UCSD-AML1 (cell line): Measurements from ENCODE around the gene LSM4.
A peak's percentile ranks its signal among the peaks of the same experiment; 100 is the strongest.

Experiments used
- DNase-seq: peaks from one replicate; lab custom pipeline; 2025; ENCODE audit not compliant: unreplicated experiment; lab: John Stamatoyannopoulos, UW

LSM4 gene

GRCh38 chr19:18311502-18312091 lies 11.3 kb downstream of the LSM4 start:
- DNase-seq = no peak

DNA sequence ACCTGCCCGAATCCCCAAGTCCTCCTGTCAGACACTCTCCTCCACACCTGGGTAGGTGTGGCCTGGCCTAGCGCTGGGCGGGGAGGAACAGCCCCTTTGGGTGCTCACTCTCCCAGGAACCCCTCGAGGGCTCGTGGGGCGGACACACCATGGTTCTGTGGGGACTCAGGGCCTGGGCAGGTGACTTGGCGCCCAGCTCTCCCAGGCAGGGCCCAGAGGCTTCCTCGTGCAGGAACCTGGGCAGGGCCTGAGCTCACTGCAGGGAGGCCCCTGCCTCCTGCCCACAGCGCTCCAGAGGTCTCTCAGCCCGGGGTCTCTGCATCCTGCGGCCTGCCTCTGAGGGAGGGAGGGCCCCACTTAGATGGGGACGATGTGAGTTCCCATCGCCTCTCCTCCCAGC lies 11.9 kb downstream of the LSM4 start:
- DNase-seq = no peak

DNA sequence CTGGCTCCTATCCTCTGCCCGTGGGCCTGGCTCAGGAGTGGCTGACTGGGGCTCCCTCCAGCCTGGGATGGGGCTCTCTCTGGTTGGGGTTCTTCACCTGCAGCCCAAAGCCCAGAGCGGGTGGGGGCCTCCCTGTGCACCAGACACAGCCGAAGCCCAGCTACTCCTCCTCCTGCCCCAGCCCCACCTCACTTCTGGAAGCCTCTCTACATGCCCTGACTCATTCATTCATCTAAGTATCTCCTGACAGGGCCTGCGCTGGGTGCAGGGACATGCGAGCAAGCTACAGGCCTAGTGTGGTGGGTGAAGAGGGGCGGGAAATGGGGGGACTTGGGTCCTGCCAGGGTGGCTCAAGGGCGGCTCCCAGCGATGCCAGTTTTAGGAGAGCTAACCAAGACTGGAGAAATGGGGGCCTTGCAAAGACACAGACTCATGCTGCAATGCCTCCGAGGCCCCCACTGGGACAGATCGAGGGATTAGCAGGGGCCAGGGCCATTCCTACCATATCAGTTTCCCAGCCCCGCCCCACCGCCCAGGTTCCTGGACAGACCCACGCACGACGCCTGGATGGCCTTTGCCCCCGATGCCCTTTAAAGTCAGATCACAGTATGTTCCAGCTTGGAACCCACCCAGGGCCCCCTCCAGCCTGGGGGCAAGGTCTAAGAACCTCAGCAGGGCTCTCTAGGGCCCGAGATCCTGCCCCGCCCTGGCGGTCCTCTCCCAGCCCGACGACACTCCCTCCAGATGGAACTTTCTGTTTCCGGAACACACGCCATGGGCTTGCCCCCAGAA lies 12.6 kb downstream of the LSM4 start:
- DNase-seq = no peak

- no peak for DNase-seq
Observed at GRCh38 chr19:18309525-18310064, 13.3 kb downstream of the LSM4 start.

DNA sequence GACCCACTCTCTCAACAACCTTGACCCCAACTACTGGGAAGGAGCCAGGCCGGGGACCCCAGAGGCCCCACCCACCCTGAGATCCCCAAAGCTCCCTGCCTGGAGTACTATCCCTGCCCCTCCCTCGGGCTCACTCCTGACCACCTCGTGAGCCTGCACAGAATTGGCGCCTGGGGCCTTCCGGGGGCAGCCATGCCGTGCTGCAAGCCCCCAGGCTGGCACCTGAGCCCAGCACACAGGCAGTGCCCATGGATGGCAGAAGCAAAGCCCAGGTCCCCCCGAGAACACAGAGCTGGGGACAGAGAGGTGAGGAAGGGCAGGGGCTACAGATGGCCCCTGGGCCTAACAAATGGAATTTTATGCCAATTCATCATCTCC lies 13.9 kb downstream of the LSM4 start:
- DNase-seq = no peak

GRCh38 chr19:18308051-18308947 lies 14.6 kb downstream of the LSM4 start:
- no peak for DNase-seq

DNA sequence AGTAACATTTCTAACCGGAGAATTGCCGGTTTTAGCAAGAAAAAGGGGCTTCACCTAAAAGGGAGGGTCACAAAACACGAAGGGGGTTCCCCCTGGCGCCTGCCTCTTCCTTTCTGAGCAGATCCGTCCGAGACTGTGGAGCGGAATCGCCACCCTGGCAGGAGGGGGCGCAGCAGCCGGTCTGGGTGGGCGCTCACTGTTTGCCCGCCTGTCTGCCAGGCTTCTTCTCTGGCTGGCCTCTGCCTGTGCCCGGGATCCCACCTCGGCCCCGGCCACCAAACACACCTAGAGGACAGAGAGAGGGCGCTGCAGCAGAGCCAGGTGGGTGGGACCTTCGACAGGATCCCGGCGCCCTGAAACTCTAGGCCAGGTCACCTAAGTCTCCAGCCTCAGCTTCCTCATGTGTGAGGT lies 15.6 kb downstream of the LSM4 start:
- no peak for DNase-seq

DNA sequence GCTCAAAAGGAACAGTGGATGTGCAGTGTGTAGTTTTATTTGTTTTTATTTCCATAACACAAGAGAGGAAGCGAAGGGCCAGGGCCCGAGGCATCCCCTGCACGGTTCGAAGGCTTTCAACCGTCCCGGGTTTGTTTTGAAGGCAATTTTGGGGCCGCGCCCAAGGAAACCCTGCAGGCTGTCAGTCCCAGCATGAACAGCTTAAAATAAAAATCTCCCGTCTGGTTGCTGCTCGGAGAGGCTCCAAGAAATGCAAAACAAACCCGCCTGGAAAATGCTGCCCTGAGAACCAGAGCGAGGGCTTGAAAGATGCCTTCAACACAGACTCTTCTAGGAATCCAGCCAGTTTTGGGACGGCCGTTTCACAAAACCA lies 16.0 kb downstream of the LSM4 start:
- DNase-seq = no peak

- no peak for DNase-seq
Observed at GRCh38 chr19:18306209-18306887, 16.5 kb downstream of the LSM4 start.

DNA sequence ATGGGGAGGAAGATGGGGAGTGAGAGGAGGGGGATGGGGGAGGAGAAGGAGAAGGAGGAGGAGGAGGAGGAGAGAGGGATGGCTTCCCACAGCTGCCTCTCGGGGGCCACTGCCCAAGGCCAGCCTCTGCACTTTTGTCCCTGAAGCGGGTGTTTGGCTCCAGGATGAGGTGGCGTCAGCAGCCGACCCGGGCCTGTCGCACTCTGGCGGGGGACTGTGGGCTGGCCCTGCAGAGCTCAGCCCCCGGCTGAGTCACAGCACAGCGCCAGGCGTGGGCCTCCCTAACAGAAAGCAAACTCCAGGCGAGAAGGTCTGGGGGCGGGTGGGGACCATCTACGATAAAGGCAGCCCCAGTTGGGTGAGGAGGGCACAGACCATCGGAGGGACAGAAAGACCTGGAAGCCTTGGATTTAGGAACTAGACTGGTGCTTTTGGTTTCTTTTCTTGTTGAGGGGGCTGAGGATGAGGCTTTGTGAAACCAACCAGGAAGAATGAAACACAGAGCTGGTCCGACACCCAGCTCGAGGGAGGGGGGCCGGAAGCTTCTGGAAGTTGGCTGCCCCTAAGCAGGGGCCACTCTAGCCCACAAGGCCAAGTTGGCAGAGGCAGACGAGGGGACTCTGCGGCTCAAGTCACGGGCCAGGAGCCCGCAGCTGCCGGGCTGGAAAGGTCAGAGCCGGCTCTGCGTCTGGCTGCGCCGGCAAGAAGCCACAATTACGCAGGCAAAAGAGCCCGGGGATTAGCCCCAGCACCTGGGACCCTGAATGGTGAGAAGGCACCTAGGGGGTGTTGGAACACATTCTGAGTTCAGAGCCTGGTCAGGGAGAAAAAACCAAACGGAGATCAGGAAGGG lies 18.2 kb downstream of the LSM4 start:
- peak; percentile 89 for DNase-seq

- no peak for DNase-seq
Observed at GRCh38 chr19:18304208-18304457, 18.7 kb downstream of the LSM4 start.

DNA sequence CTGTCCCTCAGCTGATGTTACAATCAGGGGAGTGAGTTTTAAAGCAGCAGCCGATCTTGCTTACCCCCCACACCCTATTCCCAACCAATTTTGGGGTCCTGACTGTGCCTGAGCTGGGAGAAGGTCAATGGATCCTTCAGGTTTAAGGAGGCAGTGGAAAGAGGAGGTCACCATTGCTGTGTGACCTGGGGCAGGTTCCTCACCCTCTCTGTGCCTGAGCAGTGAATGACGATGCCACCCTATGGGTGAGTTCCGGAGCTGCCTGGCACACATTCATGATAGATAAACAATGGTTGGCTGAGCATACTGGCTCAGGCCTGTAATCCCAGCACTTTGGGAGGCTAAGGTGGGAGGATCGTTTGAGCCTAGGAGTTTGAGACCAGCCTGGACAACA lies 21.2 kb downstream of the LSM4 start:
- no peak for DNase-seq

- DNase-seq = no peak
Observed at GRCh38 chr19:18300930-18301717, 21.8 kb downstream of the LSM4 start.

GRCh38 chr19:18299654-18300053 lies 23.2 kb downstream of the LSM4 start:
- DNase-seq = no peak

GRCh38 chr19:18298601-18299000 lies 24.3 kb downstream of the LSM4 start:
- no peak for DNase-seq

GRCh38 chr19:18297308-18297707 lies 25.6 kb downstream of the LSM4 start:
- DNase-seq = no peak

- DNase-seq = no peak
Observed at GRCh38 chr19:18295034-18295451, 27.8 kb downstream of the LSM4 start.

- no peak for DNase-seq
Observed at GRCh38 chr19:18294467-18294864, 28.4 kb downstream of the LSM4 start.

DNA sequence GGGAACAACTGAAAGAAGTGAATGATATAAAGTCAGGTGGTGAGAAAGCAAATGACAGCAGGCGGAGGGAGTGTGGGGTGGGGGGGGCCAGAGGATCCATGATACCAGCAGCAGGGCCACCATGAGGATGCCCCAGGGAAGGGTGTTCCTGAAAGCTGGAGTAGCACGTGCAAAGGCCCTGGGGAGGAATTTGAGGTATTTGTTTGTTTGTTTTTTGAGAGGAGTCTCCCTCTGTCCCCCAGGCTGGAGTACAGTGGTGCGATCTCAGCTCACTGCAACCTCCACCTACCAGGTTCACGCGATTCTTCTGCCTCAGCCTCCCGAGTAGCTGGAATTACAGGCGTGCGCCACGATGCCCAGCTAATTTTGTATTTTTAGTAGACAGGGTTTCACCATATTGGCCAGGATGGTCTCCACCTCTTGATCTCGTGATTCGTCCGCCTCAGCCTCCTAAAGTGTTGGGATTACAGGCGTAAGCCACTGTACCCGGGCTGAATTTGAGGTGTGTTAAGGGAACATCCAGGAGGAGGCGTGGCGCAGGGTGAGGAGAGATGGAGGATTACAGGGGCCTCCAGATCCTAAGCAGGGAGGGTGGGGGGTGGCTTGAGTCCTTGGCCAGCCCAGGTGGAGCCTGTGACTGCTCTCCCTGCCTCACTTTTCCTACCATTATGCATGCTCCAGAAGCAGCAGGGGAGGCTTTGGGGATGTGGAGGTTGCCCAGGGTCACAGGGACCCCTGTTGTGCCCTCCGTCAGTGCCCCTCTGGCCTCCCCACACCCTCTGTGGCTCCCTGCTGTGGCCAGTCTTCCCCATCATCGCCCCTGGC lies 29.0 kb downstream of the LSM4 start:
- no peak for DNase-seq
